Measurements from ENCODE around the gene CLSTN1.

CLSTN1 gene

GRCh38 chr1:9860887-9861286, 37.1 kb upstream of the CLSTN1 start:
- ChIA-PET POLR2A (no interaction called here), CTCF (interaction anchor here (0.7 to 18.8 kb wide), 5 partner anchors 7 to 141 kb away, joined by 3 to 321 read pairs (median 4); no protein-coding TSS in a partner anchor)
- DNase-seq = no peak
- no peak overlapping the region for H3K27ac ChIP-seq (ENCODE audit: insufficient read depth in 1 of 2, low read depth in 1 of 2, low read length in 2 of 2, poor library complexity in 1 of 2, severe bottlenecking in 2 of 2)
- peaks cover 0 to 13% (median 6%) of the 10 kb centered on the region in 4 experiments for H3K4me1 ChIP-seq (ENCODE audit: control extremely low read depth in 1 of 4, control insufficient read depth in 4 of 4, insufficient read depth in 4 of 4, low read length in 3 of 4)
- H3K36me3 ChIP-seq (ENCODE audit: control insufficient read depth in 4 of 4, insufficient read depth in 4 of 4, low read length in 3 of 4) = peaks cover 5 to 14% (median 9%) of the 10 kb centered on the region in 4 experiments
- WGBS (ENCODE audit: insufficient coverage) = 95% methylated on average over 5 of the region's 5 CpGs
- H3K9me3 ChIP-seq (ENCODE audit: control extremely low read depth in 1 of 5, control insufficient read depth in 4 of 5, insufficient read depth in 2 of 5, low read depth in 1 of 5, low read length in 4 of 5) = no peaks in the 10 kb centered on the region
- no peaks in the 10 kb centered on the region for H3K27me3 ChIP-seq (replicated peaks in 2 of 5; ENCODE audit: control insufficient read depth in 4 of 5, insufficient read depth in 5 of 5, low read length in 4 of 5)
- H3K4me3 ChIP-seq (ENCODE audit: control insufficient read depth in 1 of 7, extremely low read depth in 1 of 7, insufficient read depth in 4 of 7, low read depth in 2 of 7, low read length in 6 of 7) = no peak overlapping the region

- H3K9me3 ChIP-seq (ENCODE audit: control extremely low read depth in 1 of 5, control insufficient read depth in 4 of 5, insufficient read depth in 2 of 5, low read depth in 1 of 5, low read length in 4 of 5) = no peaks in the 10 kb centered on the region
- CTCF ChIA-PET = interaction anchor here (0.7 to 18.8 kb wide), 5 partner anchors 9 to 77 kb away, joined by 3 to 321 read pairs (median 3); no protein-coding TSS in a partner anchor
- H3K4me1 ChIP-seq (ENCODE audit: control extremely low read depth in 1 of 4, control insufficient read depth in 4 of 4, insufficient read depth in 4 of 4, low read length in 3 of 4) = peaks cover 0 to 13% (median 6%) of the 10 kb centered on the region in 4 experiments
- H3K27me3 ChIP-seq (replicated peaks in 2 of 5; ENCODE audit: control insufficient read depth in 4 of 5, insufficient read depth in 5 of 5, low read length in 4 of 5) = no peaks in the 10 kb centered on the region
- no peak for DNase-seq
- H3K4me3 ChIP-seq (ENCODE audit: control insufficient read depth in 1 of 7, extremely low read depth in 1 of 7, insufficient read depth in 4 of 7, low read depth in 2 of 7, low read length in 6 of 7) = no peak overlapping the region
- peaks cover 5 to 14% (median 7%) of the 10 kb centered on the region in 4 experiments for H3K36me3 ChIP-seq (ENCODE audit: control insufficient read depth in 4 of 4, insufficient read depth in 4 of 4, low read length in 3 of 4)
- 78% methylated on average over 5 of the region's 5 CpGs for WGBS (ENCODE audit: insufficient coverage)
- H3K27ac ChIP-seq (ENCODE audit: insufficient read depth in 1 of 2, low read depth in 1 of 2, low read length in 2 of 2, poor library complexity in 1 of 2, severe bottlenecking in 2 of 2) = no peak overlapping the region
- POLR2A ChIA-PET = interaction anchor here (0.8 kb wide), 1 partner anchor 46 kb away, joined by 4 read pairs; no protein-coding TSS in a partner anchor
Observed at GRCh38 chr1:9859281-9860014, 35.7 kb upstream of the CLSTN1 start.

- Histone ChIP-seq H3K27ac (ENCODE audit: insufficient read depth in 1 of 2, low read depth in 1 of 2, low read length in 2 of 2, poor library complexity in 1 of 2, severe bottlenecking in 2 of 2) (no peak overlapping the region), H3K4me1 (ENCODE audit: control extremely low read depth in 1 of 4, control insufficient read depth in 4 of 4, insufficient read depth in 4 of 4, low read length in 3 of 4) (peaks cover 0 to 13% (median 6%) of the 10 kb centered on the region in 4 experiments), H3K27me3 (replicated peaks in 2 of 5; ENCODE audit: control insufficient read depth in 4 of 5, insufficient read depth in 5 of 5, low read length in 4 of 5) (no peaks in the 10 kb centered on the region), H3K4me3 (ENCODE audit: control insufficient read depth in 1 of 7, extremely low read depth in 1 of 7, insufficient read depth in 4 of 7, low read depth in 2 of 7, low read length in 6 of 7) (no peak overlapping the region), H3K9me3 (ENCODE audit: control extremely low read depth in 1 of 5, control insufficient read depth in 4 of 5, insufficient read depth in 2 of 5, low read depth in 1 of 5, low read length in 4 of 5) (peaks cover 0 to 5% (median 2%) of the 10 kb centered on the region in 5 experiments), H3K36me3 (ENCODE audit: control insufficient read depth in 4 of 4, insufficient read depth in 4 of 4, low read length in 3 of 4) (peaks cover 6 to 14% (median 10%) of the 10 kb centered on the region in 4 experiments)
- 98% methylated on average over 5 of the region's 6 CpGs for WGBS (ENCODE audit: insufficient coverage)
- ChIA-PET CTCF (interaction anchor here (1.5 to 18.8 kb wide), 2 partner anchors 16 to 76 kb away, joined by 3 to 321 read pairs; no protein-coding TSS in a partner anchor), POLR2A (no interaction called here)
- DNase-seq = no peak
Observed at GRCh38 chr1:9858293-9859035, 34.7 kb upstream of the CLSTN1 start.

GRCh38 chr1:9855186-9855585, 31.4 kb upstream of the CLSTN1 start:
- no CpG with 5 or more reads among the region's 1 CpG for WGBS (ENCODE audit: insufficient coverage)
- Histone ChIP-seq H3K36me3 (ENCODE audit: control insufficient read depth in 4 of 4, insufficient read depth in 4 of 4, low read length in 3 of 4) (peaks cover 6 to 21% (median 15%) of the 10 kb centered on the region in 4 experiments), H3K27me3 (replicated peaks in 2 of 5; ENCODE audit: control insufficient read depth in 4 of 5, insufficient read depth in 5 of 5, low read length in 4 of 5) (no peaks in the 10 kb centered on the region), H3K4me3 (ENCODE audit: control insufficient read depth in 1 of 7, extremely low read depth in 1 of 7, insufficient read depth in 4 of 7, low read depth in 2 of 7, low read length in 6 of 7) (no peak overlapping the region), H3K27ac (ENCODE audit: insufficient read depth in 1 of 2, low read depth in 1 of 2, low read length in 2 of 2, poor library complexity in 1 of 2, severe bottlenecking in 2 of 2) (no peak overlapping the region), H3K4me1 (ENCODE audit: control extremely low read depth in 1 of 4, control insufficient read depth in 4 of 4, insufficient read depth in 4 of 4, low read length in 3 of 4) (peaks cover 3 to 39% (median 24%) of the 10 kb centered on the region in 4 experiments), H3K9me3 (ENCODE audit: control extremely low read depth in 1 of 5, control insufficient read depth in 4 of 5, insufficient read depth in 2 of 5, low read depth in 1 of 5, low read length in 4 of 5) (peaks cover 0 to 6% (median 2%) of the 10 kb centered on the region in 5 experiments)
- POLR2A ChIA-PET = no interaction called here
- no peak for DNase-seq
- CTCF ChIA-PET = interaction anchor here (1.4 to 5.1 kb wide), 4 partner anchors 12 to 73 kb away, joined by 3 to 28 read pairs (median 6); no protein-coding TSS in a partner anchor

- no peak overlapping the region for H3K4me3 ChIP-seq (ENCODE audit: control insufficient read depth in 1 of 7, extremely low read depth in 1 of 7, insufficient read depth in 4 of 7, low read depth in 2 of 7, low read length in 6 of 7)
- no peaks in the 10 kb centered on the region for H3K27me3 ChIP-seq (replicated peaks in 2 of 5; ENCODE audit: control insufficient read depth in 4 of 5, insufficient read depth in 5 of 5, low read length in 4 of 5)
- DNase-seq = no peak
- CTCF ChIA-PET = interaction anchor here (0.8 to 5.1 kb wide), 6 partner anchors 8 to 69 kb away, joined by 3 to 28 read pairs (median 5); no protein-coding TSS in a partner anchor
- H3K27ac ChIP-seq (ENCODE audit: insufficient read depth in 1 of 2, low read depth in 1 of 2, low read length in 2 of 2, poor library complexity in 1 of 2, severe bottlenecking in 2 of 2) = no peak overlapping the region
- peaks cover 3 to 48% (median 34%) of the 10 kb centered on the region in 4 experiments for H3K4me1 ChIP-seq (ENCODE audit: control extremely low read depth in 1 of 4, control insufficient read depth in 4 of 4, insufficient read depth in 4 of 4, low read length in 3 of 4)
- peaks cover 0 to 6% (median 2%) of the 10 kb centered on the region in 5 experiments for H3K9me3 ChIP-seq (ENCODE audit: control extremely low read depth in 1 of 5, control insufficient read depth in 4 of 5, insufficient read depth in 2 of 5, low read depth in 1 of 5, low read length in 4 of 5)
- H3K36me3 ChIP-seq (ENCODE audit: control insufficient read depth in 4 of 4, insufficient read depth in 4 of 4, low read length in 3 of 4) = peaks cover 0 to 19% (median 15%) of the 10 kb centered on the region in 4 experiments
- 97% methylated on average over 4 of the region's 4 CpGs for WGBS (ENCODE audit: insufficient coverage)
- POLR2A ChIA-PET = no interaction called here
Observed at GRCh38 chr1:9853249-9853595, 29.5 kb upstream of the CLSTN1 start.

GRCh38 chr1:9852410-9853248, 28.9 kb upstream of the CLSTN1 start:
- DNase-seq = peak; percentile 20 to 40 (median 34)
- Histone ChIP-seq H3K9me3 (ENCODE audit: control extremely low read depth in 1 of 5, control insufficient read depth in 4 of 5, insufficient read depth in 2 of 5, low read depth in 1 of 5, low read length in 4 of 5) (peaks cover 0 to 6% (median 2%) of the 10 kb centered on the region in 5 experiments), H3K27me3 (replicated peaks in 2 of 5; ENCODE audit: control insufficient read depth in 4 of 5, insufficient read depth in 5 of 5, low read length in 4 of 5) (no peaks in the 10 kb centered on the region), H3K27ac (ENCODE audit: insufficient read depth in 1 of 2, low read depth in 1 of 2, low read length in 2 of 2, poor library complexity in 1 of 2, severe bottlenecking in 2 of 2) (no peak overlapping the region), H3K4me3 (ENCODE audit: control insufficient read depth in 1 of 7, extremely low read depth in 1 of 7, insufficient read depth in 4 of 7, low read depth in 2 of 7, low read length in 6 of 7) (peak overlapping the region in 3 of 7 experiments; percentile 2 to 87 (median 28)), H3K36me3 (ENCODE audit: control insufficient read depth in 4 of 4, insufficient read depth in 4 of 4, low read length in 3 of 4) (peaks cover 0 to 13% (median 10%) of the 10 kb centered on the region in 4 experiments), H3K4me1 (ENCODE audit: control extremely low read depth in 1 of 4, control insufficient read depth in 4 of 4, insufficient read depth in 4 of 4, low read length in 3 of 4) (peaks cover 5 to 54% (median 38%) of the 10 kb centered on the region in 4 experiments)
- 73% methylated on average over 10 of the region's 12 CpGs for WGBS (ENCODE audit: insufficient coverage)
- ChIA-PET POLR2A (no interaction called here), CTCF (interaction anchor here (0.7 to 5.1 kb wide), 6 partner anchors 9 to 68 kb away, joined by 3 to 28 read pairs (median 6); no protein-coding TSS in a partner anchor)

Measured in common myeloid progenitor, CD34-positive (primary cell).